ENCODE measurements around the gene COL24A1. TPM values are rescaled to one million over a fixed set of nuclear protein-coding genes. Genes with fewer than 3 reads are reported as not detected.
A peak's percentile ranks its signal among the peaks of the same experiment; 100 is the strongest.
"Not testable (repeated sequence)": the region's sequence is repeated elsewhere in the genome, so short reads cannot be mapped to it uniquely, and the experiment has no call there.

Gene COL24A1
- total and polyA plus RNA-seq, 4 experiments from 2014 or later, result 0.09 to 0.14 TPM; not detected in 2

DNA sequence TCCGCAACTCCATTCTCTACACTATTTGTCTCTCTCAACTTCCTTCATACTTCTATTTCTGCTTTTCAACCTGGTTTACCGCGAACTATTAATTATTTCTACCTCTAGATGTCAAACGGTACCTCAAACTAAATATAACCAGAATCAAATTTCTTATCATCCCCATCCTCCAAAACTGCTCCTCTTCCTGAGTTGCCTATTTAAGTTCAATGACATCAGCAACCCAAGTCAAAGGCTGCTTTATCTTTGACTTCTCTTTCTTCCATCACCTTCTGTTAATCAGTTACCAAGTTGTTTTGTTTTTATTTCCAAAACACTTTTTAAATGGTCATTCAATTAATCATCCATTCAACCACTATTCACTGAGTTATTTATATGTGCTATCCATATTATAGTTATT is 171.9 kb downstream of the COL24A1 start:
- no peak overlapping the region for H3K27ac Mint-ChIP-seq
- H3K27ac ChIP-seq (ENCODE audit: low read depth, low read length), result no peak overlapping the region
- H3K9me3 ChIP-seq (ENCODE audit: control insufficient read depth in 1 of 2, low read length in 2 of 2), result no peaks in the 10 kb centered on the region
- ChIA-PET CTCF (ENCODE audit: partially characterized antibody) (no interaction called here), POLR2A (ENCODE audit: partially characterized antibody) (no interaction called here)
- H3K4me1 Mint-ChIP-seq, result no peaks in the 10 kb centered on the region
- no peak for DNase-seq
- H3K36me3 ChIP-seq (ENCODE audit: insufficient read depth, low read length), result no peaks in the 10 kb centered on the region
- H3K36me3 Mint-ChIP-seq, result no peaks in the 10 kb centered on the region
- no peak overlapping the region for H3K4me3 ChIP-seq (ENCODE audit: low read length in 2 of 2)
- H3K9me3 Mint-ChIP-seq, result no peaks in the 10 kb centered on the region
- no peaks in the 10 kb centered on the region for H3K4me1 ChIP-seq (ENCODE audit: insufficient read depth, low read length)
- H3K27me3 ChIP-seq (ENCODE audit: insufficient read depth, low read length), result no peaks in the 10 kb centered on the region
- H3K27me3 Mint-ChIP-seq, result no peaks in the 10 kb centered on the region
- no peak overlapping the region for H3K4me3 Mint-ChIP-seq
- intact Hi-C loops (cut with micrococcal nuclease), result no loop called here

DNA sequence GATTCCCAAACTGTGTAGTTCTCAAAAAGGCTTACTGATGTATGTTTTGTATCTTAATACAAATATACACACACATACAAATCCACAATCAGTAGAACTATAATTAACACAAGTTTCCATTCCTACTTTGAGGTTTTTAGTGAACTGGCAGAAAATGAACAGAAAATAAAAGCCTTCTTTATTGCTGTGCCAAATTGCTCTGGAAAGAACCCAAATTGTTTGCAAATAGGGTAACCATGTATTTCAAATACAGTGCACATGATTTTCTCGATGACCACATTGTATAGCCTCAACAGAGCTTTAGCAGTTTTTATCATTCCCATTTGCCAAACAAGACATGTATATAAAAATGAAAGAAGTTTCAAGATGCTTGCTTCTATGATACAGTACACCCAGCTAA is 173.3 kb downstream of the COL24A1 start:
- Histone ChIP-seq H3K4me1 (ENCODE audit: insufficient read depth, low read length) (no peaks in the 10 kb centered on the region), H3K27me3 (ENCODE audit: insufficient read depth, low read length) (no peaks in the 10 kb centered on the region), H3K36me3 (ENCODE audit: insufficient read depth, low read length) (no peaks in the 10 kb centered on the region), H3K4me3 (ENCODE audit: low read length in 2 of 2) (no peak overlapping the region), H3K27ac (ENCODE audit: low read depth, low read length) (no peak overlapping the region), H3K9me3 (ENCODE audit: control insufficient read depth in 1 of 2, low read length in 2 of 2) (no peaks in the 10 kb centered on the region)
- no peaks in the 10 kb centered on the region for H3K4me1 Mint-ChIP-seq
- no peak overlapping the region for H3K4me3 Mint-ChIP-seq
- CTCF ChIA-PET (ENCODE audit: partially characterized antibody), result no interaction called here
- intact Hi-C loops (cut with micrococcal nuclease), result no loop called here
- no peak overlapping the region for H3K27ac Mint-ChIP-seq
- H3K27me3 Mint-ChIP-seq, result no peaks in the 10 kb centered on the region
- H3K36me3 Mint-ChIP-seq, result no peaks in the 10 kb centered on the region
- peaks cover 0 to 3% (median 0%) of the 10 kb centered on the region in 8 donors for H3K9me3 Mint-ChIP-seq
- DNase-seq, result no peak
- POLR2A ChIA-PET (ENCODE audit: partially characterized antibody), result no interaction called here

DNA sequence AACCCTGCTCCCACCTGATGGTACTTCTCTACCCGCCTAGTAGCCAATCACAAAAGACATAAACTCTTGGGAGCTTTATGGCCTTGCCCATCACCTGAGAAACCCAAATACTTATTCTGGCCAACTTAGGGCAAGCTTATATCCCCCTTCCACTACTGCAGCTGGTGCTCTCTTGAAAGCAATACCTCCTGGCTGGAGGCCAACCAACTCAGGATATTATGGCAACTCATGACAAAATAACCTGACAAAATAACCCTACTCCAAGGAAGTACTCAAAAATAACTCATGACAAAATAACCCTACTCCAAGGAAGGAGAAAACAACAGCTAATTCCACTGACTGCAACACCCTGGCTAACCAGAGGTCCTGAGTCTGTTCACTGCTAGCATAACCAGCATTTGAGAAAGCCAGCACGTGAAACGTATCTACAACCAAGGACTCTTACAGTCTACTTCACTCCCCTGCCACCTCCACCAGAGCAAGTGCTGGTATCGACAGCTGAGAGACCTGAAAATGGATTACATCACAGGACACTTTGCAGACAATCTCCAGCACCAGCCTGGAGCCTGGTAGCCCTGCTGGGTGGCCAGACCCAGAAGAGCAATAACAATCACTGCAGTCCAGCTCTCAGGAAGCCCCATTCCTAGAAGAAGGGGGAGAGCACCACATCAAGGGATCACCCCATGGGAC is 179.9 kb downstream of the COL24A1 start:
- intact Hi-C loops (cut with micrococcal nuclease), result no loop called here
- H3K27ac Mint-ChIP-seq, result no peak overlapping the region
- CTCF ChIA-PET (ENCODE audit: partially characterized antibody), result no interaction called here

DNA sequence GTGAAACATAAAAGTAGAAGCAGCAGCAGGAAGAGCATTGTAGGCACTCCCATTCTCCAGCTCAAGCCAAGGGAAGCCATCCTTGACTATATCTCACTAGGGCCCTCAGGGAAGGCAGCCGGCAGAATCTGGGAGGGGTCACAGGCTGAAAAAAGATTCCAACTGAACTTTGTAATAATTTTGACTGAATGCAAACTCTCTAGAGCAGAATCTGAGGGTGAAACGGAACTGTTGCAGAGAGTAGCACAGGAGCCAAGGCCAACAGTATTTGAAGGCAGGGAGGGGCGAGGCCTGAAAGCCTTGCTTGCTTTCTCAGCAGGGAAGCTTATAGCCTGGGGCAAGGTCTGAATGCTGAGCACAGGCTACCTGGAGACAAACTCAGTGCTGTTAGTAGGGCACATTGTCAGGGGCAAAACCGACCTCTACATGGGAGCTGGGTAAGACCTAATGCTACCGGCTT is 180.6 kb downstream of the COL24A1 start:
- H3K4me1 Mint-ChIP-seq, result no peaks in the 10 kb centered on the region
- H3K9me3 Mint-ChIP-seq, result peaks cover 0 to 14% (median 6%) of the 10 kb centered on the region in 8 donors
- POLR2A ChIA-PET (ENCODE audit: partially characterized antibody), result no interaction called here
- Histone ChIP-seq H3K4me1 (ENCODE audit: insufficient read depth, low read length) (no peaks in the 10 kb centered on the region), H3K9me3 (ENCODE audit: control insufficient read depth in 1 of 2, low read length in 2 of 2) (no peaks in the 10 kb centered on the region), H3K36me3 (ENCODE audit: insufficient read depth, low read length) (no peaks in the 10 kb centered on the region), H3K27ac (ENCODE audit: low read depth, low read length) (no peak overlapping the region), H3K4me3 (ENCODE audit: low read length in 2 of 2) (no peak overlapping the region), H3K27me3 (ENCODE audit: insufficient read depth, low read length) (no peaks in the 10 kb centered on the region)
- DNase-seq, result no peak
- intact Hi-C loops (cut with micrococcal nuclease), result no loop called here
- CTCF ChIA-PET (ENCODE audit: partially characterized antibody), result no interaction called here
- no peak overlapping the region for H3K4me3 Mint-ChIP-seq
- H3K36me3 Mint-ChIP-seq, result no peaks in the 10 kb centered on the region
- H3K27ac Mint-ChIP-seq, result no peak overlapping the region
- no peaks in the 10 kb centered on the region for H3K27me3 Mint-ChIP-seq

More for the DNA sequence above, 179.9 kb downstream of the COL24A1 start:
- no peaks in the 10 kb centered on the region for H3K27me3 ChIP-seq (ENCODE audit: insufficient read depth, low read length)
- peak in 1 of 5 donors; percentile 29 for DNase-seq
- H3K4me1 ChIP-seq (ENCODE audit: insufficient read depth, low read length), result no peaks in the 10 kb centered on the region
- no peak overlapping the region for H3K4me3 Mint-ChIP-seq
- no peaks in the 10 kb centered on the region for H3K9me3 ChIP-seq (ENCODE audit: control insufficient read depth in 1 of 2, low read length in 2 of 2)
- H3K27me3 Mint-ChIP-seq, result no peaks in the 10 kb centered on the region
- no peak overlapping the region for H3K27ac ChIP-seq (ENCODE audit: low read depth, low read length)
- no peaks in the 10 kb centered on the region for H3K36me3 ChIP-seq (ENCODE audit: insufficient read depth, low read length)
- POLR2A ChIA-PET (ENCODE audit: partially characterized antibody), result no interaction called here
- H3K4me3 ChIP-seq (ENCODE audit: low read length in 2 of 2), result no peak overlapping the region
- no peaks in the 10 kb centered on the region for H3K36me3 Mint-ChIP-seq
- H3K4me1 Mint-ChIP-seq, result no peaks in the 10 kb centered on the region
- H3K9me3 Mint-ChIP-seq, result peaks cover 0 to 14% (median 6%) of the 10 kb centered on the region in 8 donors

DNA sequence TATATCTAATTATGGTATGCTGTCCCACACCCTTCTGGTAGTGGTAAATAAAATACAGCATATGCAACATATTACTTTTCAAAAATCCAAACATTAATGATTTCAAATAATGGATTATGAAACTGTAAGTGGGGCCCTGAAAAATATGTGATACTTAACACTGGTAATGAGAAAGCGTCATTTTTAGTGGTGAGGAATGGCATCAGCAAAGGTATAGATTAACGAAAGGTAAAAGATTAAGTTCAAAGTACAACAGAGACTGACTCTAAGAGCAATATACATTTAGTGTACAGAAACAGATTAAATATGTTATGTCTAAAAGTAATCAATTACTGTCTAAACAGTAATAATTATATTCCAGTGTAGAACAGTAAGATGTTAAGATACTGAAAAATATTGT is 194.1 kb downstream of the COL24A1 start:
- DNase-seq, result no peak

DNA sequence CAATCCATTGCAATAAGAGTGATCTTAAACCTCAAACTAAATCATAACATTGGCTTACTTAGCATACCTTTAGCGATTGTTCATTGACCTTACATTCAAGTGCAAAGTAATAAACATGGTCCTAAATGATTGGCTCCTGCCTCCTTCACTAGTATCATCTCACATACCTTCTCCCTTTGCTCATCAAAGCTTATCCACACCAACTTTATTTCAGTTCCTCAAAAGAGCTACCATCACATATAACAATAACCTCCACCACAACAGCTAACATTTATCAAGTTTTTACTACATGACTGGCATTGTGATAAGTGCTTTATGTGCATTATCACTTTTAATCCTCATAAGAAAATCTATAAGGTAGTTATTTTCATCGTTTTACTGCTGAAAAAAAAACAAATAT is 198.8 kb downstream of the COL24A1 start:
- DNase-seq, result no peak
- Histone ChIP-seq H3K27me3 (ENCODE audit: insufficient read depth, low read length) (no peaks in the 10 kb centered on the region), H3K27ac (ENCODE audit: low read depth, low read length) (no peak overlapping the region), H3K36me3 (ENCODE audit: insufficient read depth, low read length) (no peaks in the 10 kb centered on the region), H3K4me3 (ENCODE audit: low read length in 2 of 2) (no peak overlapping the region), H3K9me3 (ENCODE audit: control insufficient read depth in 1 of 2, low read length in 2 of 2) (no peaks in the 10 kb centered on the region), H3K4me1 (ENCODE audit: insufficient read depth, low read length) (no peaks in the 10 kb centered on the region)
- ChIA-PET CTCF (ENCODE audit: partially characterized antibody) (no interaction called here), POLR2A (ENCODE audit: partially characterized antibody) (no interaction called here)
- Mint-ChIP-seq H3K4me3 (no peak overlapping the region), H3K4me1 (no peaks in the 10 kb centered on the region), H3K36me3 (no peaks in the 10 kb centered on the region), H3K27me3 (peaks cover 0 to 1% of the 10 kb centered on the region in 2 donors), H3K9me3 (peaks cover 0 to 6% (median 0%) of the 10 kb centered on the region in 8 donors), H3K27ac (no peak overlapping the region)
- intact Hi-C loops (cut with micrococcal nuclease), result no loop called here

More for the DNA sequence above, 194.1 kb downstream of the COL24A1 start:
- Histone ChIP-seq H3K9me3 (ENCODE audit: control insufficient read depth in 1 of 2, low read length in 2 of 2) (no peaks in the 10 kb centered on the region), H3K4me1 (ENCODE audit: insufficient read depth, low read length) (no peaks in the 10 kb centered on the region), H3K27me3 (ENCODE audit: insufficient read depth, low read length) (no peaks in the 10 kb centered on the region), H3K4me3 (ENCODE audit: low read length in 2 of 2) (no peak overlapping the region), H3K36me3 (ENCODE audit: insufficient read depth, low read length) (no peaks in the 10 kb centered on the region), H3K27ac (ENCODE audit: low read depth, low read length) (no peak overlapping the region)
- ChIA-PET CTCF (ENCODE audit: partially characterized antibody) (no interaction called here), POLR2A (ENCODE audit: partially characterized antibody) (no interaction called here)
- intact Hi-C loops (cut with micrococcal nuclease), result no loop called here
- Mint-ChIP-seq H3K36me3 (no peaks in the 10 kb centered on the region), H3K27ac (no peak overlapping the region), H3K4me3 (no peak overlapping the region), H3K4me1 (no peaks in the 10 kb centered on the region), H3K9me3 (peaks cover 0 to 4% (median 0%) of the 10 kb centered on the region in 8 donors), H3K27me3 (peaks cover 0 to 1% of the 10 kb centered on the region in 2 donors)

DNA sequence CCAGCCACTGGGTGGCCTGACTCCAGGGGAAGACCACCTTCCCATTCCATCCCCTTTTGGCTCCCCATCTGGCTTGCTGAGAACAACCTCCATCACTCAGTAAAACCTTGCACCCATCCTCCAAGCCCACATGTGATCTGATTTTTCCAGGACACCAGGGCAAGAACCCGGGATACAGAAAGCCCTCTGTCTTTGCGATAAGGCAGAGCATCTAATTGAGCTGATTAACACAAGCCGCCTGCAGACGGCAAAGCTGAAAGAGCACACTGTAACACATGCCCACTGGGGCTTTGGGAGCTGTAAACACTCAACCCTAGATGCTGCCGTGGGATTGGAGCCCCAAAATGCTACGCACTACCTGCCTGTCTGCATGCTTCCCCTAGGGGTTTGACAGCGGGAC is 201.4 kb downstream of the COL24A1 start:
- H3K4me1 Mint-ChIP-seq; POLR2A ChIA-PET (ENCODE audit: partially characterized antibody); H3K4me3 Mint-ChIP-seq; H3K27me3 ChIP-seq (ENCODE audit: insufficient read depth, low read length); H3K27ac ChIP-seq (ENCODE audit: low read depth, low read length); intact Hi-C loops (cut with micrococcal nuclease); H3K9me3 Mint-ChIP-seq; H3K27me3 Mint-ChIP-seq; H3K9me3 ChIP-seq (ENCODE audit: control insufficient read depth in 1 of 2, low read length in 2 of 2); H3K4me1 ChIP-seq (ENCODE audit: insufficient read depth, low read length); H3K36me3 ChIP-seq (ENCODE audit: insufficient read depth, low read length); CTCF ChIA-PET (ENCODE audit: partially characterized antibody); H3K27ac Mint-ChIP-seq; H3K36me3 Mint-ChIP-seq; DNase-seq; H3K4me3 ChIP-seq (ENCODE audit: low read length in 2 of 2): not testable (repeated sequence)

DNA sequence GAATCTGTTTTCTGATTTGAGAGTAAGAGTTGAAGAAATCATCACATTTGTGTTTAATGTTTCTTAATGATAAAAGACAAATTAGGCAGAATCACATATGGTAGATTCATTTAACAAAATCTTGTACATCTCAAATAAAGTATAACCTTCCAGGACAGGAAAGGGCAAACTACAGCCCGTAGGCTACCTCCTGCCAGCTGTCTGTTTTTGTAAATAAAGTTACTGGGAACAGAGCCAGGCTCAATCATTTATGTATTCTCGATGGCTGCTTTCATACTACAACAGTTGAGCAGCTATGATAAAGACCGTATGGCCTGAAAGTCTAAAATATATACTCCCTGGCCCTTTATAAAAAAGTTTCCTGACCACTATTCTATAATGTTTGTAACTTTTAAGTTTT is 204.1 kb downstream of the COL24A1 start:
- no peaks in the 10 kb centered on the region for H3K36me3 Mint-ChIP-seq
- H3K4me1 Mint-ChIP-seq, result no peaks in the 10 kb centered on the region

More for the DNA sequence above, 204.1 kb downstream of the COL24A1 start:
- CTCF ChIA-PET (ENCODE audit: partially characterized antibody), result no interaction called here
- Histone ChIP-seq H3K27ac (ENCODE audit: low read depth, low read length) (no peak overlapping the region), H3K27me3 (ENCODE audit: insufficient read depth, low read length) (no peaks in the 10 kb centered on the region), H3K4me1 (ENCODE audit: insufficient read depth, low read length) (no peaks in the 10 kb centered on the region), H3K9me3 (ENCODE audit: control insufficient read depth in 1 of 2, low read length in 2 of 2) (no peaks in the 10 kb centered on the region), H3K36me3 (ENCODE audit: insufficient read depth, low read length) (no peaks in the 10 kb centered on the region), H3K4me3 (ENCODE audit: low read length in 2 of 2) (no peak overlapping the region)
- no peak overlapping the region for H3K27ac Mint-ChIP-seq
- no peak for DNase-seq
- intact Hi-C loops (cut with micrococcal nuclease), result no loop called here
- POLR2A ChIA-PET (ENCODE audit: partially characterized antibody), result no interaction called here
- H3K27me3 Mint-ChIP-seq, result no peaks in the 10 kb centered on the region
- H3K4me3 Mint-ChIP-seq, result no peak overlapping the region
- H3K9me3 Mint-ChIP-seq, result peaks cover 0 to 2% (median 0%) of the 10 kb centered on the region in 8 donors

All from CD4-positive, alpha-beta memory T cell (primary cell).